ENCODE measurements around the gene PCSK7.

- TF ChIP-seq CTCF (IDR thresholded peaks at IDR 0.05) (no peak), POLR2A (IDR thresholded peaks at IDR 0.05) (no peak)
Observed at GRCh38 chr11:117217141-117218084, 14.5 kb downstream of the PCSK7 start.
